Measurements from ENCODE around the gene AFG3L2.

The AFG3L2 gene

DNA sequence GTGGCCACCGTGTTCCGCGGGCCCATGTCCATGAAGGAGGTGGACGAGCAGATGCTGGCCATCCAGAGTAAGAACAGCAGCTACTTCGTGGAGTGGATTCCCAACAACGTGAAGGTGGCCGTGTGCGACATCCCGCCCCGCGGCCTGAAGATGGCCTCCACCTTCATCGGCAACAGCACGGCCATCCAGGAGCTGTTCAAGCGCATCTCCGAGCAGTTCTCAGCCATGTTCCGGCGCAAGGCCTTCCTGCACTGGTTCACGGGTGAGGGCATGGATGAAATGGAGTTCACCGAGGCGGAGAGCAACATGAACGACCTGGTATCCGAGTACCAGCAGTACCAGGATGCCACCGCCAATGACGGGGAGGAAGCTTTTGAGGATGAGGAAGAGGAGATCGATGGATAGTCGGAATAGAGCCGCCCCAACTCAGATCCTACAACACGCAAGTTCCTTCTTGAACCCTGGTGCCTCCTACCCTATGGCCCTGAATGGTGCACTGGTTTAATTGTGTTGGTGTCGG is 51.2 kb downstream of the AFG3L2 start:
- DNase-seq (ENCODE audit: low read depth in 2 of 2): no peak

DNA sequence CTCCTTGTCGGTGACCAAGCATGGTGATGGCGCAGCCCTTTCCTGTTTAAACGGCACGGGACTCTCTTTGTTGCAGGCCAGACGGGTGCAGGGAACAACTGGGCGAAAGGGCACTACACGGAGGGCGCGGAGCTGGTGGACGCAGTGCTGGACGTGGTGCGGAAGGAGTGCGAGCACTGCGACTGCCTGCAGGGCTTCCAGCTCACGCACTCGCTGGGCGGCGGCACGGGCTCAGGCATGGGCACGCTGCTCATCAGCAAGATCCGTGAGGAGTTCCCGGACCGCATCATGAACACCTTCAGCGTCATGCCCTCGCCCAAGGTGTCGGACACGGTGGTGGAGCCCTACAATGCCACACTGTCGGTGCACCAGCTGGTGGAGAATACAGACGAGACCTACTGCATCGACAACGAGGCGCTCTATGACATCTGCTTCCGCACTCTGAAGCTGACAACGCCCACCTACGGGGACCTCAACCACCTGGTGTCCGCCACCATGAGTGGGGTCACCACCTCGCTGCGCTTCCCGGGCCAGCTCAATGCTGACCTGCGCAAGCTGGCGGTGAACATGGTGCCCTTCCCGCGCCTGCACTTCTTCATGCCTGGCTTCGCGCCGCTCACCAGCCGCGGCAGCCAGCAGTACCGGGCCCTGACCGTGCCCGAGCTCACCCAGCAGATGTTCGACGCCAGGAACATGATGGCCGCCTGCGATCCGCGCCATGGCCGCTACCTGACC is 51.9 kb downstream of the AFG3L2 start:
- no peak for DNase-seq (ENCODE audit: low read depth in 2 of 2)

DNA sequence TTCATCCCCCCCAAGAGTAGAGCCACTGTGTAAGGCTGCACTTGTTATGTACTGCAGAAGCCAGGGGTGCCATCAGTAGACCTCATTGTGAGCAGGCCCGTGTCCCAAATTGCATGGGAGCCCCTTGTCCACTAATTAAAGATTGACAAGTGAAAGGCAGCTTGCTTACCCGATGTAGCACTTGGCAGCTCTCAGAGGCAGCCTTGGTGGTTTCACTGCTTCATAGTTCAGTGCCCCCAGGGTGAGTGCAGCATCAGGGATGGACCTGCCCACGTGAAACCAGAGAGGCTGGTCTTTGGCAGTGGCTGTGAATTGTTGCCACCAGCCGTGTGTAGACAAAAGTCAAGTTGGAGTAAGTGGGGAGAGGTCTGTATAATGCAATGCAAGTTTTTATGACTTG is 55.7 kb downstream of the AFG3L2 start:
- no peak for DNase-seq (ENCODE audit: low read depth in 2 of 2)

DNA sequence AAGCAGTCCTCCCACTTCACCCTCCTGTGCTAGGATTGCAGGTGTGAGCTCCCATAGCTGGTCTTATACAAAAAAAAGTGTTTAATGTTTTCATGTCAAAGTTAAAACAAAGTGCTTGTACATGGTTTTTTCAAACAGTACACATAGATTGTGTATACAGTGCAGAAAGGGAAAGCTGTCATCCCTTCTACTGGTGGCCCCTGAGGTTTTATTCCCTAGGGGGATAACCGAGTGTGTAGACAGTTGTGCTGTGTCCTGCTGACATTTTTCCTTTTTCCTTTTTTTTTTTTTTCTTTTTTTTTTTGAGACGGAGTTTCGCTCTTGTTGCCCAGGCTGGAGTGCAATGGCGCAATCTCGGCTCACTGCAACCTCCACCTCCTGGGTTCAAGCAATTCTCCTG is 58.2 kb downstream of the AFG3L2 start:
- DNase-seq (ENCODE audit: low read depth in 2 of 2): no peak

DNA sequence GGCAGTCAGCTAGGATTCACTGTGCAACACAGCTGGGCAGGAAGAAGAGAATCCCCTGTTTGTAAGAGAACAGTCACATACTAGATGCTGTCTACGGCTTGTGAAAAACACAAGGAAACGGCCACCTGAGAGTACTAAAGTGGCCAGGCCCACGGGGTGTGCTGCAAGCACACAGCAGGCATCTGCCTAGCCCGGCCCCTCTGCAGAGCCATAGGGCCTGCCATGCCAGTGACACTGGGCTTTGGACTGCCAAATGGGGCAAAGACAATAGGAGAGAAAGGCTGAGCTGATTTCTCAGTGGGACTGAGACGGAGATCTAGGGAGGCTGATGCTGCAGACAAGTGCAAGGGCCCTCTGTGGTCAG is 58.7 kb downstream of the AFG3L2 start:
- DNase-seq (ENCODE audit: low read depth in 2 of 2): no peak

DNA sequence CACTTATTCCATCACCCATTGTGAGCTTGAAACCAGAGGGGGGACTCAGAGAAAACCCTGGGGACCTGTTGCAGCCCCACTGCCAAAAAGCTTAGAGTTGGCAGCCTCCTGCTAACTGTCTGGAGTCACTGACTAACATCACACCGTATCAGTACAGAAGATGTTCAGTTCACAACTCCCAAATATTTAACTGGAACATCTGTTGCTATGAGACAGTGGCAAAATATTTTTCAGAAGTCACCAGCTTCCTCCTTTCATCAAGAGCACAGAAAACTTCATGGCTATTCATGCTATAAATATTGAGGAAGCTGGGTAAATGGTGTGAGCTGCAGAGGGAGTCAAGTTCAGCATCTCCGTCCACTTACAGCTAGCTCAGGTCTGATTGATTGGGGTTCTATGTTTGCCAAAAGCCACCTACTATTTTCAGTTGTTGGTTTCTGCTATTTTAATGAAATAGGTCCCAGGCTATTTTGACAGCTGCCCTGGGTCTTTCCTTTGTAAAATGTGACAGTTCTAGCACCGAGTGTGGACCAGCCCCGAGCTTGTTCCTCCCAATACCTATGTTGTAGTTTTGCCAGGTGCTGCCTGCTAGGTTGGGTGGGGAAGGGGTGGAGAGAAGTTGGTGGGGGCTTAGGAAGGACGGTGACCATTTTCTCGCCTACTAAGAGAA is 59.2 kb downstream of the AFG3L2 start:
- no peak for DNase-seq (ENCODE audit: low read depth in 2 of 2)

DNA sequence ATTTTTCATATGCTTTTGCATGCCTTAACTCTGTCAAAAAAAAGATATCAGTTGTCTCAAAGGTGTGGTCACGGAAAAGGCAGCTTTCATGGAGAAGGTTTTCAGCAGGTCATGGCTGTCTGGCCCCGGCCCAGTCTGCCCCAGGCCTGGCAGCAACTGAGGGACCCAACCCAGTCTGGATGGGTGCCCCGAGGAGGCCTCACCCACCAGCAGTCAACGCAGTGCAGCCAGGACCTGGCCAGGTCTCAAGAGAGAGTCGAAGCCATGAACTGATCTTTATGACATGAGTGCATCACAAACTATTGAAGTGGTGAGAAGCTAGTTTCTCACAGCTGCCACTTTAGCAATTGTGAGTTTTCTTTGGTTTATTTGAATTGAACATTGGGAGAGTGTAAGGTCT is 61.1 kb downstream of the AFG3L2 start:
- DNase-seq (ENCODE audit: low read depth in 2 of 2): no peak

DNA sequence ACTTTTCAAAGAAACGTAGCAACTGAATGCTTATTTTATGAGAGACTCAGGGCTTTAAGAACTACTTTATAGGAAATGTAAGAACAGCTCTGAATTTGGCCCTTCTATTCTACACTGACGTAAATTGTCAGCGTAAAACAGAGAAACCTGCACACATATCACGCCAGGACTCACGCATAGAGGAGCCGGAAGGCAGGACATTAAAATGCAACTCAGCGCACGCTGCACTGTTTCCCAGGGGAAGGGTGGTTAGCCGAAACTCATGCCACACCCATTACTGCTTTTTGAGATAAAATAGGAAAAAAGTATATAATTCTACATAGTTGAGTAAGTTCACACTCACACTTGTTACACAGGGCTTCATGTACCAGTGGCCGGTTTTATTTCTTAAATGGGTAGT is 61.5 kb downstream of the AFG3L2 start:
- no peak for DNase-seq (ENCODE audit: low read depth in 2 of 2)

DNA sequence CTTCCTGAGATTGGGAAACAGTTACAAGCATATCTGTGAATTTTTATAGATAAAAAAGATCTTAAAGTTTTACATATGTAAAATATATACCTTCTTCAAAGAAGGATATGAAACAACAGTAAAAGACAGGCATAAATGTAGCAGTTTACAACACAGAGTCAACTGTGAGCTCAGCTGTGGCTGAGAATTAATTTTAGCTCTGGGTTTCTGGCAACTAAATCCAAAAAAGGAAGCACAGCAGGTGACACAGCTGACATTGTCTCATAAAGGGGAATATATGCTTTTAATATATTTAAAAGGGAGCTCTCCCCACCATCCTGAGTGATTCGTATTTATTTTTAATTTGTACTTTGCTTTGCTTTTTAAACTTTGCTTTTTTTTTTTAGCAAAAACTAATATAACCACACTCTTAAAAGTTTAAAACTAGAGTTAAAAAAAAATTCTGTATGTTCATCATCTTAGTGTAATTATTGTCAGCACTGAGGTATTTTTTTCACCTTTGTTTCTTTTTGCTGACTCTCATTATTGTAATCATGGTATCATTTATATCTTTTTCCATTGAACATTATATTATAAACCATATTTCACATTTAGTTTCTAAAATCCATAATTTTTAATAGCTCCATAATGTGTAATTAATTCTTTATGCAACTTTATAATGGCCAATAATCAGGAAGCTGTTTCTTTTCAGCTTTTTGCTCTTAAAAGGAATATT is 62.3 kb downstream of the AFG3L2 start:
- no peak for DNase-seq (ENCODE audit: low read depth in 2 of 2)

DNA sequence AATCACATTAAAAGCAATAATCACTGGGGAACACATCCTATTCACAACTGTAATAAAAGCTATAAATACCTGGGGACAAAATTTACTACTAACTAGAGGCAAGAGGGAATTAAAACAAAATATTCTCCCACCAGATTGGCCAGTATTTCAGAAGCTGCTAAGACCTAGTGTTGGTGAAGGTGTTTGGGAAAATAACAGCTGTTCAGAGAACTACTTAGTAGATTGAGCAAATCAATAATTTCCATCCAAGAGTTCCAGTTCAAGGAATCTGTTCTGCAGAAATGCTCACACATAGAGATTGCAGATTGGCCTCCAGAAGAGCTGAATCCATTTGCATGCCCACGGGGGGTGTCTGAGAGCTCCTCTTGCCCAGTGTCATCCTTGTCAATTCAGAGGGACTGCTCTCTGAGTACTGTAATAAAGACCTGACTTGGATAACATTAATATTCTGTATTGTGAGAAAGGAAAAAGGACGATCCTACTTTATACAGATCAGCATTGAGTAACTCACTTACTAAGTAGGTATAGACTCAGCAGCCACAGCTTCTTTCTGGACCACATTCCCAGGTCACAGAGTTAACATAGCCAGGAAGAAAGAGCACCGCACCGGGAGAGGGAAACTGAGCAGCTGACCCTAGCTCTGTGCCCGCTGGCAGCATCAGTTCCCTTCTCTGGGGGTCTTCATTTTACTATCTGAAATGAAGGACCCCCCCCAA is 63.3 kb downstream of the AFG3L2 start:
- DNase-seq (ENCODE audit: low read depth in 2 of 2): no peak

DNA sequence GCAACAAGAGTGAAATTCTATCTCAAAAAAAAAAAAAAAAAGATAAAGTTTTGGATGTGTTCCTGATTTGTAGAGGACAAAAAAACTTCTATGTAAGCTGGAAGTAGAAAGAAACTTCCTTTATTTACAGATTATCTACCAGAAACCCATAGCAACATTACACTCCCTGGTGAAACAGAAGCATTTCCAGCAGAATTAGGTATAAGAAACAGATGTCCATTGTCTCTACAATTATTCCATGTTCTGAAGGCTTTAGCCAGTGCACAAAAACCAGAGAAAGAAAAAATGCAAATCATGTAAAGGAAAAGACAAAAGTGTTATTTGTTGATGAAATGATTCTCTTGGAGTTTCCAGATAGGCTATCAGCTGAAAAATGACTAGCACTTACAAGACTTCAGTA is 64.1 kb downstream of the AFG3L2 start:
- no peak for DNase-seq (ENCODE audit: low read depth in 2 of 2)

DNA sequence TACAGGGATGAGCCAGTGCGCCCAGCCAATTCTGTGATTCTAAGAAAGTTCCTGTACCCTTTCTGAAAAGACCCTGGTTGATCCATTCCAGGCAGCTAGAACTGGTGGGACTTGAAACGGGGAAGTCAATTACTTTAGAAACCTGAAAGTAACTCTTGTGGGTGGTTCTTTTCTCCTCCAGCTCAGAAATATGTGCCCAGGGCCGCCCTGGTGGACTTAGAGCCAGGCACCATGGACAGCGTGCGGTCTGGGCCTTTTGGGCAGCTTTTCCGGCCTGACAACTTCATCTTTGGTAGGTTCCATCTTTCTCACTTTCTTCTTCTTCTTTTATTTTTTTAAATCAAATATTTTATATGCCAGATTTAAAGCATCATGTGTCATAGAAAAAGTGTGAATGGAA is 66.3 kb downstream of the AFG3L2 start:
- DNase-seq (ENCODE audit: low read depth in 2 of 2): no peak

DNA sequence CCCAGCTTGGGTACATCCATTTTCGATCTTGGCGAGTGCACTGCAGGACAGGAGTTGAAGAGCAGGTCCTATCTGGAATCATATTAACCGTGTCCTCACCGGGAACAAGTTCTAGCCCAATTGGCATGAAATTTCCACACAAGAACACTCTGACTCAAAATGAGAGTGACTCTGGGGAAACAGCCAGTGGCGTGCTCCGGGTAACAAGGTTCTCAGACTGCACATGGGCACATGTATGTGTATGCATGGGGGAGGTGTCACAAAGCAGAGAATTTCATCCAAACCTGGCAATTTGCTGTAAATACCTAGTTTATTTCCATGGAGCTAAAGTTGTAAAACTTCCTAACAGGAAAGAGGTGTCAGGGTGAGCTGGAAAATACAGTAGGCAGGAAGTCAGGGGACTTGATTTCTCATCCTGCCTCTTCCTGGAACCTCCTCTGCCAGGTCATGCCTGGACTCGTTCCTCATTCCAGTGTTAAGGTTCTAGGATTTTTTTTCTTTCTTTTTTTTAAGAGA is 67.3 kb downstream of the AFG3L2 start:
- no peak for DNase-seq (ENCODE audit: low read depth in 2 of 2)

DNA sequence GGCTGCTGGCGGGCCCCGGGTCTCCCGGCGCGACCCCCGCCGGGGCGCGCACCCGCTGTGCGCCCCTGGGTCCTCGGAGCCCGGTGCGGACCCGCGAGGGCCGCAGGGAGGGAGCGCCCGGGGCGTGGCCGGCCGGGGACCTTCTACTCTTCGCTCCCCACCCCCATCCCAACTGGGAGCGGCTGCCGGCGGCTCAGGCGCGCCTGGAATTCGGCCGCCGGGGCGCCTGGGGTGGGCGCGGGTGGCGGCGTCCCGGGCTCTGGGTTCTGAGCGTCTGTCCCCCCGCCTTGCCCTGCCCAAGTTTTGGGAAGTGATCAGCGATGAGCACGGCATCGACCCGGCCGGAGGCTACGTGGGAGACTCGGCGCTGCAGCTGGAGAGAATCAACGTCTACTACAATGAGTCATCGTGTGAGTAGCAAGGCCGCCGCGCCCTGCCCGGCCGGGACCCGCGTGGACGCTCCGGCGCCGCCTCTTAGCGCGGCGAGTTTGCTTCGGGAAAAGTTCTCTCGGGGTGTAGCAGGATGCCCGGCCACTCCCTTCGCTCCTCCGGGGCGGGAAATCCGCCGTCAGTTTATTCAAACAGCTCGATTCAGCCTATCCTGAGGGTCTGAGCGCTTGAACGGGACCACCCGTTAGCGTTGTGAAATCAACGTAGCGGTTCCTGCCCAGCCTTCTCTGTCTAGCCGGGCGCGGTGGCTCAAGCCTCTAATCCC is 68.5 kb downstream of the AFG3L2 start:
- no peak for DNase-seq (ENCODE audit: low read depth in 2 of 2)

DNA sequence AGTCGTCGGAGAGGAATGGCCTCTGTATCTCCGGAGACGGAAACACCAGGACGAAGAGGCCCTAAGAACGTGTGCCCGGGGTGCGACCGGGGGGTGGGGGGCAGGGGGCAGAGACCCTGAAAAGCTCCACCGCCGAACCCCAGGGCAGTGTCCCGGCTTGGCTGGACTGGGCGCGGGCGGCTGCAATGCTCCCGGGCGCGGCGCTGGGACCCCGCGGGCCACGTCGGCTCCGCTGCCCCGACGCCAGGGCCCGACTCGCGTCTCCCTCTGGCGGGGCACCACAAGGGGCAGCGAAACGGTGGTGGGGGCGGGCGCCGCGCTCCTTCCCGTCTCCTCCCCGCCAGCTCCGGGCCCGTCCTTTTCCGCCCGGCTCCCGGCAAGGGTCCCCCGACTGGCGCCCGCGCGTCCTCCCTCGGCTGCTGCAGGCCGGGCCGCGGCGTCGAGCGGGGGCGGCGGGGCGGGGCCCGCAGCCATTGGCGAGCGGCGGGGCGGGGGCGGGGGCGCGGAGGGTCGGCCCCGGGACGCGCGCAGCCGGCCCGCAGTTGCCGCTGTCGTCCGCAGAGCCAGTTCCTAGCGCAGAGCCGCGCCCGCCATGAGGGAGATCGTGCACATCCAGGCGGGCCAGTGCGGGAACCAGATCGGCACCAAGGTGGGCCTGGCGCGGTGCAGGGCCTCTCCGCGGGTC is 69.2 kb downstream of the AFG3L2 start, which contains the start of gene TUBB6:
TUBB6 (plus strand) TSS at position 541 of the 685 bp plus-strand sequence; CDS start at position 593, 52 bp downstream.
- peak in 1 of 2 donors; percentile 7 for DNase-seq (ENCODE audit: low read depth in 2 of 2)

DNA sequence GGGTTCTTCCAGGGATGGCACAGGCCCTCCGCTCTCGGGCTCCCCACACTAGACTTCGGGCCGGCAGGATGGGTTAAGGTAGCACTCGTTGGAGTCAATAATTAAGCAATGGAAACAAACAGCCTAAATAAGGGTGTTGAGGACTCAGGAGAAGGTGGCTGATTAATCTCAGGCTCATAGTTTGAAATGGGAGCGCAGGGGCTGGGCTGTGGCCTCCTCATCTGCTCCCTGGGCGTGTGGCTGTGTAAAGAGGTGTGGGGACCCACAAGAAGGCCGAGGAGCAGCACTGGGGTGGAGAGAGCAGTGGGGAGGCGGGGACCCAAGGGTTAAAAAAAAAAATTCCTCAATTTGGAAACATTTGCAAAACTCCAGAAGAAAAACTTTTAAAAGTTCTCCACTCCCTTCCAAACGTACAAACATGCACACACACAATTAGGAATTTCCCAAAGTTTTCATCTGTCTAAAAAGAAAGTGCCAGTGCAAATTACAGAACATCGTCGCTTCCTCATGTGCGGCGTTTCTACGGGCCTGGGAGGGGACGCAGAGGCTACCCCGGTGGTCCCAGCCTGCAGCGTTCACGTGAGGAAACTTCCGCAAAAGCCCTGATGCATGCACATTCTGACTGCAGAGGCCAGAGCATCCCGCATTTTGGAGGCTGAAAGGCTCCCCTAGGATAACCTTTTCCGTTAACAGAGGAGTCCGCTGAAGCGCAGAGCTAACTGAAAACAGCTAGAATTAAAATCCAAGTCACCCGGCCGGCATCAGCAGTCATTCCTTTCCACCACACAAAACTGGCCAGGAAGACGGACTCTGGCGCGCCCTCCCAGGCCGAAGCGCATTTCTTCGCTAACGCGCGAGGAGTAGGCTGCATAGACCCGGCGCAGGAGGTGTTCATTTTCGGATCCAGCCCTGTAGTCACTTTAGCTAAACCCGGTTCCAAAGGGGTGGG is 70.0 kb downstream of the AFG3L2 start:
- no peak for DNase-seq (ENCODE audit: low read depth in 2 of 2)

DNA sequence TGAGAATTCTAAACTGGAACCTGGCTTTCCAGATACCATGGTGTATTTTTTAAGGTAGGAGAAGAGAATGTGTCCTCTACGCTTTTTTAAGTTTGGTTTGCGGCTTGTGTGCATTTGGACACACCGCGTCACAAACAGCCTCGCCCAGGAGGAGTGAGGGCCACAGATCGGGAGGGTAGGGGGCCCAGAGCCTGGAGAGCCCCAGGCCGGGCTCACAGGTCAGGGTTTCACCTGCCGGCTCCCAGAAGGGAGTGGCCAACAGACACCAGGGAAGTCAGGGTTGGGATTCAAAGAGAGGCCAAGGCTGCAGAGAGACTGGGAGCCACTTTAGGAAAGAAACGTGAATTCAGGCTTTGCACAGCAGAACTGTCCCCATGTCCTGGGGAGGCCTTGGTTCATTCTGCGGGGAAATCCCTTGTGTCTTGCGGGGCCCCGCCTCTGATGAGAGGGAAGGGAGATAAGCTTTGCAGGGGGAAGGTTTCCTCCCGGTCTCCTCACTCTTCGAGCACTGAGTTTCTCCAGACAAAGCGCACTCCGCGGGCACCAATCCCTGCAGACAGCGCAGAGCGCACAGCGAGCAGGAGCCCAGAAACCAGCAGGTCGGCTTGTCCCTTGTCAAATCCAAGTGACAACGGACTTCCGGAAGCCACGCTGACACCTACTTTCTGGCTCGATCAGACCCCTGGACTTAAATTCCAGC is 70.9 kb downstream of the AFG3L2 start:
- no peak for DNase-seq (ENCODE audit: low read depth in 2 of 2)

DNA sequence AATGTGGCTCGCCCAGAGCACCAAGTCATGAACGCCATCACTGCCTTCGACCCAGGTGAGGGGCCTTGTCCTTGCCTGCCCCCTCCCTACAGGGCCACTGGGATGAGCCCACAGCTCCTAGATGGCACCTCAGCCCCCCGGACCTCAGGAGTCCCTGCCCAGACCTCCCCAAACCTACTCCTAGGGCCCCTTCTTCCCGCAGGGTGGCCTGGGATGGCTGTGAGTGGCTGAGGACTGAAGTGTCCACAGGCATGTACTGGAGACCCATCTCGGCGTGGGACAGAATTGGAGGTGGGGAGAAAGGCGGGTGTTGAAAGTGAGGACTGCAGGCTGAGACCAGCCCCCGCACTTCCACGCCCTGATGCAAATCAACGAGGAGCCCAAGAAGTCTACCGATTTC is 71.8 kb downstream of the AFG3L2 start:
- DNase-seq (ENCODE audit: low read depth in 2 of 2): no peak

Measured in stimulated activated CD4-positive, alpha-beta T cell treated with anti-CD3 and anti-CD28 coated beads, Interleukin-1b, Interleukin-23, amount 100 ng/mL, for 4 hours (primary cell).